Inflammatory macrophage treated with lipopolysaccharide for 1 hour (primary cell): ENCODE measurements around the gene TMTC2.
A peak's percentile ranks its signal among the peaks of the same experiment; 100 is the strongest.

Experiments
- DNase-seq, 2 donors: peaks; one replicate each; pipeline ENCODE4 v3.0.0-alpha.2; 2020 to 2022

The TMTC2 gene

GRCh38 chr12:83027021-83027723 lies 340.5 kb downstream of the TMTC2 start:
- peak in 1 of 2 donors; percentile 5 for DNase-seq

- DNase-seq: no peak
These were observed 344.5 kb downstream of the TMTC2 start for GRCh38 chr12:83031196-83031595.

GRCh38 chr12:83036847-83037246 lies 350.1 kb downstream of the TMTC2 start:
- DNase-seq: no peak

GRCh38 chr12:83039413-83039812 lies 352.7 kb downstream of the TMTC2 start:
- DNase-seq: no peak

GRCh38 chr12:83040339-83040738 lies 353.6 kb downstream of the TMTC2 start:
- DNase-seq: no peak

GRCh38 chr12:83040991-83041390 lies 354.3 kb downstream of the TMTC2 start:
- DNase-seq: no peak

GRCh38 chr12:83042441-83043200 lies 355.9 kb downstream of the TMTC2 start:
- no peak for DNase-seq

- DNase-seq: no peak
These were observed 358.0 kb downstream of the TMTC2 start for GRCh38 chr12:83044736-83045135.

- no peak for DNase-seq
These were observed 359.3 kb downstream of the TMTC2 start for GRCh38 chr12:83046019-83046418.

GRCh38 chr12:83049306-83049705 lies 362.6 kb downstream of the TMTC2 start:
- DNase-seq: no peak

GRCh38 chr12:83052890-83053541 lies 366.3 kb downstream of the TMTC2 start:
- DNase-seq: no peak

- DNase-seq: no peak
These were observed 370.7 kb downstream of the TMTC2 start for GRCh38 chr12:83057436-83057835.

- DNase-seq: no peak
These were observed 372.4 kb downstream of the TMTC2 start for GRCh38 chr12:83059107-83059506.

GRCh38 chr12:83065562-83065961 lies 378.9 kb downstream of the TMTC2 start:
- no peak for DNase-seq

GRCh38 chr12:83067981-83068380 lies 381.3 kb downstream of the TMTC2 start:
- DNase-seq: no peak

- no peak for DNase-seq
These were observed 387.7 kb downstream of the TMTC2 start for GRCh38 chr12:83074358-83074894.

GRCh38 chr12:83075471-83075870 lies 388.8 kb downstream of the TMTC2 start:
- DNase-seq: no peak

- no peak for DNase-seq
These were observed 390.3 kb downstream of the TMTC2 start for GRCh38 chr12:83077041-83077440.

- DNase-seq: no peak
These were observed 396.1 kb downstream of the TMTC2 start for GRCh38 chr12:83082690-83083276.

- no peak for DNase-seq
These were observed 396.9 kb downstream of the TMTC2 start for GRCh38 chr12:83083616-83084015.

GRCh38 chr12:83084516-83085234 lies 398.0 kb downstream of the TMTC2 start:
- DNase-seq: no peak

- DNase-seq: no peak
These were observed 399.3 kb downstream of the TMTC2 start for GRCh38 chr12:83086023-83086422.

- no peak for DNase-seq
These were observed 402.9 kb downstream of the TMTC2 start for GRCh38 chr12:83089575-83089974.
